PC-3 (cell line): ENCODE results near the gene ALOXE3. TPM values are rescaled to one million over a fixed set of nuclear protein-coding genes. Genes with fewer than 3 reads are reported as not detected.

Source experiments
- ATAC-seq: fragments of 200-7000 bp; cut with Tn5 transposase; 2 replicates; pipeline ENCODE4 v1.9.1; 2020; ENCODE audit warnings: mild to moderate bottlenecking, moderate library complexity
- BruUV-seq: library from RNA; stranded (reverse); fragments of 400-500 nt; replicated peaks from 2 replicates; lab custom pipeline; 2021; lab: Mats Ljungman, UMichigan
- CTCF ChIA-PET: fragments of 300-600 bp; sonication (Branson Sonifier 250); formaldehyde crosslinking; loops from one replicate; lab custom pipeline; 2022; ENCODE audit warnings: antibody characterized with exemption; lab: Charles Lee
- POLR2A ChIA-PET: fragments of 300-600 bp; sonication (Branson Sonifier 250); formaldehyde crosslinking; loops from one replicate; lab custom pipeline; 2022; ENCODE audit warnings: antibody characterized with exemption; ENCODE audit not compliant: unreplicated experiment; lab: Charles Lee
- DNase-seq: peaks from one replicate; pipeline ENCODE4 v3.0.0-alpha.2; 2015
- H2AFZ ChIP-seq: fragments of 300-600 bp; sonication (generic); 2 replicates; pipeline ENCODE4 v1.6.0; 2016; ENCODE audit warnings: antibody characterized with exemption, low read length
- H3F3A ChIP-seq: fragments of 300-600 bp; sonication (generic); one replicate; pipeline ENCODE4 v1.6.0; 2017; ENCODE audit warnings: antibody characterized with exemption, low read length, control low read depth, mild to moderate bottlenecking; ENCODE audit not compliant: unreplicated experiment
- H3K27ac ChIP-seq: fragments of 300-600 bp; sonication (generic); 2 replicates; pipeline ENCODE4 v1.5.1; 2016; ENCODE audit warnings: mild to moderate bottlenecking, low read length
- H3K27me3 ChIP-seq: fragments of 300-600 bp; sonication (generic); 2 replicates; pipeline ENCODE4 v1.6.1; 2016; ENCODE audit warnings: low read length, mixed read lengths
- H3K36me3 ChIP-seq: fragments of 300-600 bp; sonication (generic); 2 replicates; pipeline ENCODE4 v1.6.1; 2016; ENCODE audit warnings: low read depth, mixed run types, low read length, mixed read lengths
- H3K4me1 ChIP-seq: fragments of 300-600 bp; sonication (generic); 2 replicates; pipeline ENCODE4 v1.5.1; 2016; ENCODE audit warnings: low read length; ENCODE audit not compliant: insufficient read depth
- H3K4me2 ChIP-seq: fragments of 300-600 bp; sonication (generic); 2 replicates; pipeline ENCODE4 v1.6.0; 2016; ENCODE audit warnings: low read length
- H3K4me3 ChIP-seq: fragments of 300-600 bp; sonication (generic); 2 replicates; pipeline ENCODE4 v1.5.1; 2016; ENCODE audit warnings: mild to moderate bottlenecking, low read length, mixed read lengths
- H3K79me2 ChIP-seq: fragments of 300-600 bp; sonication (generic); 2 replicates; pipeline ENCODE4 v1.6.1; 2017; ENCODE audit warnings: low read length, mixed read lengths
- H3K9ac ChIP-seq: fragments of 300-600 bp; sonication (generic); 2 replicates; pipeline ENCODE4 v1.6.0; 2016; ENCODE audit warnings: mild to moderate bottlenecking, low read length
- H3K9me2 ChIP-seq: fragments of 300-600 bp; sonication (generic); replicated peaks from 2 replicates; pipeline ENCODE4 v1.6.1; 2016; ENCODE audit warnings: mixed run types, low read length, mixed read lengths
- H3K9me3 ChIP-seq: fragments of 300-600 bp; sonication (generic); 2 replicates; pipeline ENCODE4 v1.6.1; 2016; ENCODE audit warnings: low read length, mixed read lengths
- H4K20me1 ChIP-seq: fragments of 300-600 bp; sonication (generic); 2 replicates; pipeline ENCODE4 v1.6.1; 2016; ENCODE audit warnings: low read length, mixed read lengths
- EZH2 ChIP-seq: fragments of 300-600 bp; sonication (generic); IDR thresholded peaks from one replicate; pipeline ENCODE4 v1.6.1; 2017; ENCODE audit warnings: antibody characterized with exemption, mild to moderate bottlenecking, low read length; ENCODE audit not compliant: unreplicated experiment
- EZH2phosphoT487 ChIP-seq: fragments of 300-600 bp; sonication (generic); IDR thresholded peaks from 2 replicates; pipeline ENCODE4 v1.6.1; 2018; ENCODE audit warnings: mild to moderate bottlenecking, antibody characterized with exemption, low read length, borderline replicate concordance
- intact Hi-C: fragments of 100-400 bp; cut with micrococcal nuclease; formaldehyde crosslinking; loops from 2 replicates; pipeline ENCODE4 v1.9.0; 2023
- total RNA-seq: library from RNA; depleted of rRNA; stranded (reverse); fragments of >200 nt; gene quantifications from 2 replicates; pipeline ENCODE4 v1.2.3, GENCODE V29; 2014
- TF ChIP-seq, protein P1 (sequence below): fragments of 300-600 bp; sonication (generic); conservative IDR thresholded peaks from 2 replicates; pipeline ENCODE4 v1.5.1; 2017; ENCODE audit warnings: antibody characterized with exemption, low read depth, mild to moderate bottlenecking, low read length

Gene ALOXE3
- total RNA-seq, 1 experiment from 2014 or later: 1.4 TPM

DNA sequence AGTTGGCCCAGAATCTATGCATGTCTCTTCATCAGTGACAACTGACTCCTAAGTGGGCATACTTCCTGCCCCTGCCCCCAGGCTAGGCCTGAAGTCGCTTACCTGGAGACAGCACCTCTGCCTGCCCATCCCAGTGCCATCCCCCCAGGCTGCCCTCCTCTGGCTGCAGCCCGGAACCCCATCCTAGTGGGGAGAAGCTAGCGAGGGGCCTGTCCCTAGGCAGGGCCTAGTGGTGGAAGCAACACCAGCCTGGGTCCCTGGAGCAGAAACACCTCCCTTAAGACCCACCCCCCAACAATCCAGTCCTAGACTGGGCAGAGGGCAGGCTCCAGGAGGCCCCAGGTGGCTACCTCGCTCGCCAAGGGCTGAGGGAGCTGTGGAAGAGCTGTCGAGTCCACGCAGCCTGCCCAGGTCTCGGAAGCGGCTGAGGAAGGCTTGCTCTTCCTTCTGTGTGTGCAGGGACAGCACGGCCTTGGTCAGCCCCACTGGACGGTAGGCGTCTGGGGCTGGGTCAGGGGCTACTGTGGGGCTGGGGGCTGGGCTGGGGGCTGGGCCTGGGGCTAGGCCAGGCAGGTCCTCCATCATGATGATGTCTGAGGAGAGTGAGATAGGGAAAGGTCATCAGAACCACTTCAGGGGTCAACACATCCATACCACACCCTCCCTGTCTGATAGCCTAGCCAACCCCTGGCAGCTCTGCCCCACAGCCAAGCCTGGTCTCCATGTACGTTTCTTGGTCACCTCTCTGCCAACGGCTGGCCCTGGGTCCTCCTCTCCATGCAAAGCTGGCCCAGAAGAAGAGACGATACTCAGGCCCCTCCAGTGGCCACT lies 26.3 kb upstream of the ALOXE3 start:
- H3K9me2 ChIP-seq: no peaks in the 10 kb centered on the region
- no peaks in the 10 kb centered on the region for H3K9me3 ChIP-seq
- intact Hi-C loops: no loop called here
- no peak overlapping the region for H3K9ac ChIP-seq
- H4K20me1 ChIP-seq: no peaks in the 10 kb centered on the region
- ATAC-seq (no peak), DNase-seq (no peak)
- ChIA-PET CTCF (no interaction called here), POLR2A (no interaction called here)
- H3K79me2 ChIP-seq: no peaks in the 10 kb centered on the region
- H3K4me2 ChIP-seq: no peak overlapping the region
- H3F3A ChIP-seq: no peaks in the 10 kb centered on the region
- no TSS peak for BruUV-seq
- TF ChIP-seq, protein P1, sequence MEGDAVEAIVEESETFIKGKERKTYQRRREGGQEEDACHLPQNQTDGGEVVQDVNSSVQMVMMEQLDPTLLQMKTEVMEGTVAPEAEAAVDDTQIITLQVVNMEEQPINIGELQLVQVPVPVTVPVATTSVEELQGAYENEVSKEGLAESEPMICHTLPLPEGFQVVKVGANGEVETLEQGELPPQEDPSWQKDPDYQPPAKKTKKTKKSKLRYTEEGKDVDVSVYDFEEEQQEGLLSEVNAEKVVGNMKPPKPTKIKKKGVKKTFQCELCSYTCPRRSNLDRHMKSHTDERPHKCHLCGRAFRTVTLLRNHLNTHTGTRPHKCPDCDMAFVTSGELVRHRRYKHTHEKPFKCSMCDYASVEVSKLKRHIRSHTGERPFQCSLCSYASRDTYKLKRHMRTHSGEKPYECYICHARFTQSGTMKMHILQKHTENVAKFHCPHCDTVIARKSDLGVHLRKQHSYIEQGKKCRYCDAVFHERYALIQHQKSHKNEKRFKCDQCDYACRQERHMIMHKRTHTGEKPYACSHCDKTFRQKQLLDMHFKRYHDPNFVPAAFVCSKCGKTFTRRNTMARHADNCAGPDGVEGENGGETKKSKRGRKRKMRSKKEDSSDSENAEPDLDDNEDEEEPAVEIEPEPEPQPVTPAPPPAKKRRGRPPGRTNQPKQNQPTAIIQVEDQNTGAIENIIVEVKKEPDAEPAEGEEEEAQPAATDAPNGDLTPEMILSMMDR: no peak
- no peak for TF ChIP-seq EZH2
- TF ChIP-seq EZH2phosphoT487: no peak
- peaks cover 4% of the 10 kb centered on the region; the same call in 1 of the 2 replicates for H3K36me3 ChIP-seq
- no peak overlapping the region for H2AFZ ChIP-seq
- H3K4me1 ChIP-seq: no peaks in the 10 kb centered on the region
- no peak overlapping the region for H3K4me3 ChIP-seq
- H3K27me3 ChIP-seq: no peaks in the 10 kb centered on the region
- H3K27ac ChIP-seq: no peak overlapping the region

DNA sequence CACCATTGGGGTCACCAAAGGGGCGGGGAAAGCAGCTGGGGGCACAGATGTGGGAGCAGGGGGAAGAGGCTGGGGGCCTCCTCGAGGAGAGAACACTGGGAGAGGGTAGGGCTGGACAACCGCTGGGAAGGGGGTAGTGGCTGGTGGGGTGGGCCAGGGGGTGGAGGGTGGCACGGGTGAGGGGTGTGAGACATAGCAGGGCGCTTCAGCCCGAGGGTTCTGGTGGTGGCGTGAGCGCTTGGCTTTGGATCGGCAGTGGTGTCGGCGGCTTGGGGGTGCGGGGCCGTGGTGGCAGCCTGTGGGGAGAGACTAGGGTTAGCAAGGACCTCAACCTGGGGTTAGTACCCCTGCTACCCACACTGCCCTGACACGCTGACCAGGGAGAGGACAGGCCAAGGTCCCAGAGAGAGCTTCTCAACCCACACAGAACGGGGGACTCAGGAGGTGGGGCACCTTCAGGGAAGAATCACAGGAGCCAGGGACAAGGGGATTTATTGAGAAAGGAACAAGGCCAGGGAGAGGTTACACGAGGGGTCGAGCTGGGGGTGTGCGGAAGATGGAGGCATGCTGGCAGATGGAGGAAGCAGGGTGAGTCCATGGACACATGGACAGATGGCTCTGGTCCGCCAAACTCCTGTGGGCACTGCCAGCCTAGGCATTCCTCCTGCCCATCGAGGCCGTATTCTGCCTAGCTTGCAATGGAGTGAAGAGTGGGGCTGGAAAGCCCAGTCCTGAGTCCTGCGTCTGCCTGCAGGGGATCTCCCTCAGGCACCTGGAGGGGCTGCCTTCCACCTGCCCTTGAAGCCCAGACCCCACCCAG lies 25.5 kb upstream of the ALOXE3 start:
- BruUV-seq: no TSS peak
- H3F3A ChIP-seq: no peaks in the 10 kb centered on the region
- no peaks in the 10 kb centered on the region for H3K9me2 ChIP-seq
- no peaks in the 10 kb centered on the region for H4K20me1 ChIP-seq
- H3K36me3 ChIP-seq: no peaks in the 10 kb centered on the region
- no peak overlapping the region for H3K4me3 ChIP-seq
- POLR2A ChIA-PET: no interaction called here
- TF ChIP-seq EZH2 (no peak), EZH2phosphoT487 (no peak)
- TF ChIP-seq, protein P1: no peak
- no peak for ATAC-seq
- intact Hi-C loops: no loop called here
- H3K9ac ChIP-seq: no peak overlapping the region
- CTCF ChIA-PET: interaction anchor here (0.6 kb wide), 1 partner anchor 99 kb away, joined by 3 read pairs; no protein-coding TSS in a partner anchor
- no peak for DNase-seq
- H3K27me3 ChIP-seq: no peaks in the 10 kb centered on the region
- H3K79me2 ChIP-seq: no peaks in the 10 kb centered on the region
- no peak overlapping the region for H2AFZ ChIP-seq
- H3K4me1 ChIP-seq: no peaks in the 10 kb centered on the region
- H3K4me2 ChIP-seq: no peak overlapping the region
- H3K9me3 ChIP-seq: no peaks in the 10 kb centered on the region
- H3K27ac ChIP-seq: no peak overlapping the region
